ENCODE data around the gene FBXL19.

FBXL19 gene

DNA sequence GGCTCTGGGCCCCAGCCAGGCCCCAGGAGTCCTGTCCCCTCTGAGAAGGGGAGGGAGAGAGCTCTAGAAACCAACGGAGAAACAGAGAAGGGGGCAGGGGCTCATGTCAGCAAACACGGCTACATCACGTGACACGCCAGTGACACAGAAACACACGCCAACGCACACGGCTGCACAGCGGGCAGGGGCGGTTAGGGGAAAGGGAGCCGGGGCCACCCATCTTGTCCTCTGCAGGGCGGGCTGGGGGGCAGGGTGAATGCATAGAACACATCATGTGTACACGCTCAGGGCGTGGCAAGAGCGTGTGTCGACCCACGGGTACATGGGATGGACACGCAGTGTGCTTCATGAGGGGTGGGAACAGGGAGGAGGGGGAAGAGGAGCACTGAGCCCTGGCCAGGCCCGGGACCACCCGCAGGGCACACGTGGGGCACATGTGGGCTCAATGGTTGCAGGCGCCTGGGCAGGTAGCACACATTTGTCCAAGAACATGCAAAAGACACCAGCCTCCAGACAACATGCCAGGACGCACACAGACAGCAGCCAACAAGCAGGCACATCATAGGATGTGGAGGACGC is 66.2 kb downstream of the FBXL19 start:
- intact Hi-C loops (cut with DNase I; ENCODE audit: low total_unique reads), result loop anchor here (5.0 to 10.0 kb wide), 4 partner anchors 83 to 885 kb away; partner anchors contain the start of genes ZNF267, ZNF646 and ZNF668

DNA sequence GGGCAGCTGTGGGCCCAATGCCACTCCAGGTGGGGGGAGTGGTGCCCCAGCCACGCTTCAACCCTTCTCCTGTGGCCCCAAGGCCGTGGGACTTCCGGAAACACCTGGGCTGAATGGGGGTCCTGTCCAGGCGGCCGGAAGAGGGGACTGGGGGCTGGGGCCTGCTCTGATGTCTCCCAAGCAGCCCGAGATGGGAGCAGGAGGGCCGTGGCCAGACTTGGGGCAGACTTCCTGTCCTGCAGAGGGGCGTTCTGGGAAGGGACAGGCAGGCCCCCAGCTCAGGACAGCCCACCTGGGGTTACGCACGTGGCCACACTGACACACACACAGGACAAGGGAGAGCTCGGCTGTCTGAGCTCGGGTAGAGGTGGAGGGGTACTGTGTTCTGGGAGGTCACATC is 66.7 kb downstream of the FBXL19 start:
- no peaks in the 10 kb centered on the region for H3K27me3 ChIP-seq
- intact Hi-C loops (cut with DNase I; ENCODE audit: low total_unique reads), result no loop called here
- no peak overlapping the region for H3K4me3 ChIP-seq
- TF ChIP-seq, protein P1, sequence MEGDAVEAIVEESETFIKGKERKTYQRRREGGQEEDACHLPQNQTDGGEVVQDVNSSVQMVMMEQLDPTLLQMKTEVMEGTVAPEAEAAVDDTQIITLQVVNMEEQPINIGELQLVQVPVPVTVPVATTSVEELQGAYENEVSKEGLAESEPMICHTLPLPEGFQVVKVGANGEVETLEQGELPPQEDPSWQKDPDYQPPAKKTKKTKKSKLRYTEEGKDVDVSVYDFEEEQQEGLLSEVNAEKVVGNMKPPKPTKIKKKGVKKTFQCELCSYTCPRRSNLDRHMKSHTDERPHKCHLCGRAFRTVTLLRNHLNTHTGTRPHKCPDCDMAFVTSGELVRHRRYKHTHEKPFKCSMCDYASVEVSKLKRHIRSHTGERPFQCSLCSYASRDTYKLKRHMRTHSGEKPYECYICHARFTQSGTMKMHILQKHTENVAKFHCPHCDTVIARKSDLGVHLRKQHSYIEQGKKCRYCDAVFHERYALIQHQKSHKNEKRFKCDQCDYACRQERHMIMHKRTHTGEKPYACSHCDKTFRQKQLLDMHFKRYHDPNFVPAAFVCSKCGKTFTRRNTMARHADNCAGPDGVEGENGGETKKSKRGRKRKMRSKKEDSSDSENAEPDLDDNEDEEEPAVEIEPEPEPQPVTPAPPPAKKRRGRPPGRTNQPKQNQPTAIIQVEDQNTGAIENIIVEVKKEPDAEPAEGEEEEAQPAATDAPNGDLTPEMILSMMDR (IDR thresholded peaks at IDR 0.05), result no peak
- H3K27ac ChIP-seq, result no peak overlapping the region
- DNase-seq, result no peak
- peaks cover 0 to 13% (median 8%) of the 10 kb centered on the region in 4 donors for H3K4me1 ChIP-seq
- H3K36me3 ChIP-seq, result peaks cover 0 to 10% (median 0%) of the 10 kb centered on the region in 3 donors
- no peaks in the 10 kb centered on the region for H3K9me3 ChIP-seq

More for the DNA sequence above, 66.2 kb downstream of the FBXL19 start:
- no peak for DNase-seq
- Histone ChIP-seq H3K4me3 (no peak overlapping the region), H3K4me1 (peaks cover 0 to 15% (median 11%) of the 10 kb centered on the region in 4 donors), H3K27ac (no peak overlapping the region), H3K9me3 (no peaks in the 10 kb centered on the region), H3K27me3 (no peaks in the 10 kb centered on the region), H3K36me3 (peaks cover 0 to 13% (median 0%) of the 10 kb centered on the region in 3 donors)
- TF ChIP-seq, protein P1 (IDR thresholded peaks at IDR 0.05), result no peak

DNA sequence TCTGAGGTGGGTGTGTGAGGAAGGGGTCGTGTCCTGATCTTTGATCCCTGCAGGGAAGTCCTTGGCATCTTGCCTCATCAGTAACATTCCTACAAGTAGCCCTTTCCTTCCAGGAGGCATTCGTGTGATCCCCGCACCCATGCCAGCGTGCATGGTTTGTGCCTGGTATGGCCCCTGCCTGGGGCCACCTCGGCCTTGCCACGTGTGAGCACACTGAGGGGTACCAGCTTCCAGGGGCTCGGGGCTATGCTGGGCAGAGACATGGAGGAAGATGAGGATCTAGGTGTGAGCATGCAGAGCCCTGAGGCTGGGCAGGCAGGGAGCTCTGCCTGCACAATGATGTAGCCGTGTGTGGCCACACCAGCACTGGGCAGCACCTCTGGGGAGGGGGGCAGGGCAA is 67.7 kb downstream of the FBXL19 start:
- TF ChIP-seq, protein P1 (IDR thresholded peaks at IDR 0.05), result no peak
- Histone ChIP-seq H3K4me1 (peaks cover 0 to 4% (median 0%) of the 10 kb centered on the region in 4 donors), H3K36me3 (peaks cover 0 to 10% (median 0%) of the 10 kb centered on the region in 3 donors), H3K9me3 (no peaks in the 10 kb centered on the region), H3K27me3 (no peaks in the 10 kb centered on the region), H3K27ac (no peak overlapping the region), H3K4me3 (no peak overlapping the region)
- intact Hi-C loops (cut with DNase I; ENCODE audit: low total_unique reads), result no loop called here
- no peak for DNase-seq

GRCh38 chr16:30992276-30992780 is 69.0 kb downstream of the FBXL19 start:
- intact Hi-C loops (cut with DNase I; ENCODE audit: low total_unique reads), result no loop called here
- Histone ChIP-seq H3K36me3 (peaks cover 0 to 10% (median 0%) of the 10 kb centered on the region in 3 donors), H3K9me3 (no peaks in the 10 kb centered on the region)

DNA sequence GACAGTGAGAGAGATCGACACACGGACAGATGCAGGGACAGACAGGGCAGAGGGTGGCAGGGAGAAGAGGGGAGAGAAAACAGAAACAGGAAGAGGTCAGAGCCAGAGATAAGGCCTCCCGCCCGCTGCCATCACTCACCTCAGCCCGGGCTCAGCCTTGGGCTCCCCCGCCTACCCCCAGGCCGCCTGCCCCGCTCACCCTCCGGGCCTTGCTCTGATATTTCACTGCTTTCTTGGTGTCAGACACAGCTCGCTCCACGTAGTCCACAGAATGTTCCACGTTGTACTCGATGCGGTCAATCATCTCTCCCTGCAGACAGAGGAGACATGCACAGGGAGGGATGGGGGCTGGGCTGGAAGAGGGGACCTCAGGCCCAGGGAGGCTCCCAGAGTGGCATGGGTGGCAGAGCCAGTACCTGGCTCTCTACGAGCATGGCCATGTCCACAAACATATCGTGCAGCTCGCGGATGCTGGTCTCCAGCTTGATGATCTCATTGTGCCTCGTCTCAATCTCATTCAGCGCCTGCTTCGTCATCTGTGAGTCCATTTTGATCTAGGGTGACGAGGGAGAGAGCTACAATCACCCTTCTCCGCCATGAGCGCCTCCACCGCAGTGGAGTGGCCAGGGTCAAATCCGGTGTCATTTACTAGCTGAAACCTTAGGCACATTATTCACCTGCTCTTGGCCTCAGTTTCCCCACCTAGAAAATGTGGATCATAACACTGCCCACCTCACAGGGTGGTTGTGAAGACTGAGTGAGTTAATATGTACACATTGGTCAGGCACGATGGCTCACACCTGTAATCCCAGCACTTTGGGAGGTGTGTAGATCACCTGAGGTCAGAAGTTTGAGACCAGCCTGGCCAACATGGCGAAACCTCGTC is 69.8 kb downstream of the FBXL19 start:
- Histone ChIP-seq H3K36me3 (peaks cover 0 to 2% (median 0%) of the 10 kb centered on the region in 3 donors), H3K9me3 (no peaks in the 10 kb centered on the region), H3K4me1 (peaks cover 0 to 19% (median 12%) of the 10 kb centered on the region in 4 donors), H3K27ac (no peak overlapping the region), H3K27me3 (no peaks in the 10 kb centered on the region), H3K4me3 (no peak overlapping the region)
- TF ChIP-seq, protein P1 (IDR thresholded peaks at IDR 0.05), result no peak
- no peak for DNase-seq
- intact Hi-C loops (cut with DNase I; ENCODE audit: low total_unique reads), result no loop called here

More at GRCh38 chr16:30992276-30992780, 69.0 kb downstream of the FBXL19 start:
- TF ChIP-seq, protein P1 (IDR thresholded peaks at IDR 0.05), result no peak
- no peak for DNase-seq
- Histone ChIP-seq H3K4me1 (peaks cover 0 to 11% (median 4%) of the 10 kb centered on the region in 4 donors), H3K27me3 (no peaks in the 10 kb centered on the region), H3K27ac (no peak overlapping the region), H3K4me3 (no peak overlapping the region)
